Activated naive CD4-positive, alpha-beta T cell treated with anti-CD3 and anti-CD28 coated beads, Interleukin-2, amount 50 U/mL, for 16 hours (primary cell): Measurements from ENCODE around the gene MRPL43.
A peak's percentile ranks its signal among the peaks of the same experiment; 100 is the strongest.
"Not testable (repeated sequence)": the region's sequence is repeated elsewhere in the genome, so short reads cannot be mapped to it uniquely, and the experiment has no call there.

ENCODE experiments used
- DNase-seq: peaks from one replicate; pipeline ENCODE4 v3.0.0-alpha.2; 2020

Gene MRPL43

GRCh38 chr10:100986952-100987684 lies at the start of gene MRPL43, which contains the start of gene TWNK:
Gene MRPL43 (minus strand): TSS chr10:100987497. CDS start chr10:100987443, 54 bp downstream.
Gene TWNK (plus strand): TSS chr10:100987543. CDS start chr10:100988211, 668 bp downstream.
- DNase-seq, result peak; percentile 89

DNA sequence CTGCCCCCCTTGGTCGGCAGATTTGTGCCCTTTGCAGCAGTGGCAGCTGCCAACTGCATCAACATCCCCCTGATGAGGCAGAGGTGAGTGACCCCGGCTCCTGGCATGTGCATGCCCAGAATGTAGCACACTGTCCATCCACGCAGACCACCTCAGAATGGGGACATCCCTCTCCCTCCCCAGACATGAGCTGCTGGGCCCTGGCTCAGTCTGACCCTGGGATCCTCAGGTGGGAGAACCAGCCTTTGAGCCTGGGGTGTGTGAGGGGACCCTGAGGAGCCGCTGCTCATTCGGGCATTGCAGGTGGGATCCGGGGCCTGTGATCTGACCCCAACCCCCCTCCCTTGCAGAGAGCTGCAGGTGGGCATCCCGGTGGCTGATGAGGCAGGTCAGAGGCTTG lies 49.4 kb upstream of the MRPL43 start:
- no peak for DNase-seq

DNA sequence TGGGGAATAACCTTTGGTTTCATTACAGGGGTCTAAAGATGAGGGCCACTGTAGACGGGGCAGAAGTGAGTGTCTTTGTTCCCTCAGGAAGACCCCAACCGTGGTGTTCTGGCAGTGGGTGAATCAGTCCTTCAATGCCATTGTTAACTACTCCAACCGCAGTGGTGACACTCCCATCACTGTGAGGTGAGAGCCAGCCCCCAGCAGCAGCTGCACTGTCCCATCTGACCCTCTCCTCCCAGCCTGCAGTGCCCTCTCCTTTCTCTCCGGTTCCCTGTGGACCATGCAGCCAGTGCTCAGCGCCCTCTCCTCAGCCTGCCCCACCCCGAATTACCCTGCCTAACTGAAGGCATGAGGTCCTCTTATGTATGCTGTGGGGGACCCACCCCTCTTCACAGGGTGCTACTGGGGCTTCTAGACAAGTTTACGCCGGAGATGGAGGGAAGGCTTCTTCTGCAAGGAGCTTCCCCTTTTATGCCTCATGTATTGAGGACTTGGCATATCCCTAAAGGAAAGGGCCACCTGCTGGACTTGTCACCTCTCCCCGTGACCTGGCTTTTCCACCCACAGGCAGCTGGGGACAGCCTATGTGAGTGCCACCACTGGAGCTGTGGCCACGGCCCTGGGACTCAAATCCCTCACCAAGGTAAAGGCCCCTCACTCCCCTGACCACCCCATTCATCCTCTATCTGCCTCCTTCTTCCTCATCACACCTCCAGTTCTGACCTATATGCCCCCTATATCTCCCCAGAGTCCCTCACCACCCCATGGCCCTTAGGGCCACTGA lies 48.8 kb upstream of the MRPL43 start:
- no peak for DNase-seq

GRCh38 chr10:101035314-101035713 lies 48.0 kb upstream of the MRPL43 start:
- no peak for DNase-seq

- not testable (repeated sequence) for DNase-seq
Observed at GRCh38 chr10:101034404-101034803, 47.1 kb upstream of the MRPL43 start.

- no peak for DNase-seq
Observed at GRCh38 chr10:101033276-101033675, 46.0 kb upstream of the MRPL43 start.

- peak; percentile 34 for DNase-seq
Observed at GRCh38 chr10:101032637-101033224, 45.4 kb upstream of the MRPL43 start.

DNA sequence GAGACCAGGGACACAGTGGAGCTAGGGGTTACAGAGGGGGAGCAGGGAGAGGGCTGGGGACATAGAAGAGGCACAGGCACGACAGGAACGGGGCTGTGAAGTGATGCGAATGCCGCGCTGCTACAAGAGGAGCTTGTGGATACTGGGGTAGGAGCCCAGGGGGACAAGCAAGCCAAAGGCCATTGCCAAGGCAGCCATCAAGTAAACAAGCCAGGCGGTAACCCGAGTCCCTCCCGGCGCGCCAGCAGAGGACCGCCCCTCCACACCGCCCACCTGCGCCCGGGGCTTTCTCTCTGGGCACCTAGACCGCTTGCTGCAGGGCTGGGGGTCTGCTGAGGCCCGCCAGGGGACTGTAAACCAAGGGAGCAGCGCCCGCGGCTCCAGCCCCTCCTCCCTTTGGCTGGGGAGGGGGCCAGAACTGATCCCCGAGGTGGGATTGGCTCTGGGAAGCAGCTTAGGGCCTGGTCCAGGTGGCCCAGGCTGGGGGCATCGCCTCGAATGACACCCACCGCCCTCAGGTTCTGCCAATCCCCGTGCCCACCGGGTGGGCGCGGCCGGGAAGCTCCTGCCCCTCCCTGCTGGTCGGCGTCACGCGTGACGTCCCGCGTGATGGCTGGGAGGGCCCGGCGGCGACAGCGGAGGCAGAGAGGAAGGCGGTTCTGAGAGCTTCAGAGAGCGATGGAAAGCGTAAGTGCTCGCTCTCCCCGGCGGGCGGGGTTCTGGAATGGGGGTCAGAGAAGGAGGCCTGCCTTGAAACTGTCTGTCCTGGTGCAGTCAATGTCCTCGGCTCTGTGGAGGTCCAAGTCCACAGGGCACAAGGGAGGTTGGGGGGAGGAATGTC lies 44.7 kb upstream of the MRPL43 start:
- DNase-seq, result peak; percentile 74

DNA sequence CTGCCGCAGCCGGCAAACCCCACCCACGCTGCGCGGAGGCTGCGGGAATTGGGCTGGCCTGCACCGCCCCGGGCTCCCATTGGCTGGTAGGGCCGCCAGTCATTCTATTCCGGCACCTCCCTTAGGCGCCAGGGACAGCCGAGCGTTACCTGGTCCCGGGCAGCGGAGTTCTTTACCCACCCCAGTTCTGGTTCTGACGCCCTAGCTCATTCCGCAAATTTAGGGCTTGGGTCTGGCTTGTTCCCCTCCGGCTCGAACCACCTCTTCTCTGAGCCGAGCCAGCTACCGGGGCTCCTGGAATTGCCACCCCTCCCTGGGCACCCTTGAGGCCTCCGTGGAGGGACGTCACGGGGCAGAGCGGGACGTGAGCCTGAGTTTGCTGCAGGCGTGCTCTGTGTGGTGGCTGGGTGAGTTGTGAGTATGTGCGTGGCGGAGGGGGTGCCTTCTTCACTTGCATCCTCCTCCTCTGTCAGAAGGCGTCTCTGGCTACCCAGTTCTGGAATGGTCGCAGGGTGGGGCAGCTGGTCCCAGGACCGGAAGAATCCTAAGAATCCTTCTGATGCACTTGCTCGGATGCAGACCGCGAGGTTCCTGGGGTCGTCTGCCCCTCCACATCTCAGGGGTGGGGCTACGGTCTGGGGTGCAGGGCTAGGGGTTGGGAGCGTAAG lies 44.0 kb upstream of the MRPL43 start, which contains the start of the genes PDZD7 and SFXN3:
PDZD7 (minus strand) TSS at position 2 of the 668 bp plus-strand sequence. CDS start 910 bp downstream, outside the sequence.
SFXN3 (plus strand) TSS at position 107 of the 668 bp plus-strand sequence. CDS start 3,461 bp downstream, outside the sequence.
- DNase-seq, result peak; percentile 98

GRCh38 chr10:101030496-101031127 lies 43.3 kb upstream of the MRPL43 start:
- DNase-seq, result no peak

DNA sequence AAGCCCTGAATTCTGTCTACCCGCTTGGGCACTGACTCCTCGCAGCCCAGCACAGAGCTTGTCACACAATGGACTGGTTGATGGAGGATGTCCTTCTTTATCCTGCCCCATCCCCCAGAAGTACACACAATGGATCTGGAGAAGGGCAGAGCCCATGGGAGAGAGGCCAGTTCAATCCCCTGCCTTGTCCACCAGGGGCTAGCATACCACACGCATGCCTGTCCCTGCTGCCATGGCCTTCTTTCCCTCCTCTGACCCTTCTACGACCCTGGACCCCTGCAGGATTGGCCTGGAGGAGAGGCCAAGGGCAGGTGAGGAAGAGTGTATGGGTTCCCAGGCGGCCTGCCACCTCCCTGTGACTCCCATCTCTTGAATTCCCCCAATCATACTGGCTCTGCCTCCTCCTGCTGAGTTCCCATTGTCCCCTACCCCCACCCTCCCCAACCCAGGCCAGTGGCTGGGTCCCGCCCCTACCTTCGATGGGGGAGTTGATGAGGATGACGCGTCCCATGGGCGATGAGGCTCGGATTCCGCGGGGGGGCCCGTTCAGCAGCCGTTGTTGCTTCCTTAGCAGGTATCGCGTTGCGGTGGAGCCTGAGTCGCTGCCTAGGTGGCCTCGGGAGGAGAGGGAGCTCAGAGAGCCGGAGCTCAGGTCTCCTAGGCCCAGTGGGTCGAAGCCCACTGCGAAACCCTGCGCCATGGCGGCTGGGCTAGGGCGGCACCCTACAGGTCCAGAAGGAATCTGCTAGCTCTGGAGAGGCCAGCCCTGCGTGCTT lies 42.4 kb upstream of the MRPL43 start:
- DNase-seq, result no peak

- DNase-seq, result no peak
Observed at GRCh38 chr10:101028446-101029337, 41.4 kb upstream of the MRPL43 start.

- no peak for DNase-seq
Observed at GRCh38 chr10:101027106-101027720, 39.9 kb upstream of the MRPL43 start.

GRCh38 chr10:101022967-101023705 lies 35.8 kb upstream of the MRPL43 start:
- DNase-seq, result no peak

GRCh38 chr10:101021692-101022251 lies 34.5 kb upstream of the MRPL43 start:
- no peak for DNase-seq

- no peak for DNase-seq
Observed at GRCh38 chr10:101021239-101021638, 33.9 kb upstream of the MRPL43 start.

- no peak for DNase-seq
Observed at GRCh38 chr10:101020427-101021075, 33.3 kb upstream of the MRPL43 start.

DNA sequence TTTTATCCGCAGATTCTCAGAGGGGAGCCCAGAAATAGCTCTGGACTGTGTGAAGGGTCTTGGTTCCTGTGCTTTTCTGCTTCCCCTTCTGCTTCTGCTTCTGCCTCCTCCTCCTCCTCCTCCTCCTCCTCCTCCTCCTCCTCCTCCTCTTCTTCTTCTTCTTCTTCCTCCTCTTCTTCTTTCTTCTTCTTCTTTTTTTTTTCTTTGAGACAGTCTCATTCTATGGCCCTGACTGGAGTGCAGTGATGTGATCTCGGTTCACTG lies 32.1 kb upstream of the MRPL43 start:
- no peak for DNase-seq
